GM18519 (cell line): ENCODE measurements around the gene SLC2A4.
"Not testable (repeated sequence)": the region's sequence is repeated elsewhere in the genome, so short reads cannot be mapped to it uniquely, and the experiment has no call there.

Experiments used
- ATAC-seq: cut with Tn5 transposase; IDR thresholded peaks from one replicate; pipeline ENCODE4 v1.9.1; 2021; ENCODE audit warnings: mild to moderate bottlenecking, moderate library complexity; ENCODE audit not compliant: unreplicated experiment, low FRiP score

SLC2A4 gene

DNA sequence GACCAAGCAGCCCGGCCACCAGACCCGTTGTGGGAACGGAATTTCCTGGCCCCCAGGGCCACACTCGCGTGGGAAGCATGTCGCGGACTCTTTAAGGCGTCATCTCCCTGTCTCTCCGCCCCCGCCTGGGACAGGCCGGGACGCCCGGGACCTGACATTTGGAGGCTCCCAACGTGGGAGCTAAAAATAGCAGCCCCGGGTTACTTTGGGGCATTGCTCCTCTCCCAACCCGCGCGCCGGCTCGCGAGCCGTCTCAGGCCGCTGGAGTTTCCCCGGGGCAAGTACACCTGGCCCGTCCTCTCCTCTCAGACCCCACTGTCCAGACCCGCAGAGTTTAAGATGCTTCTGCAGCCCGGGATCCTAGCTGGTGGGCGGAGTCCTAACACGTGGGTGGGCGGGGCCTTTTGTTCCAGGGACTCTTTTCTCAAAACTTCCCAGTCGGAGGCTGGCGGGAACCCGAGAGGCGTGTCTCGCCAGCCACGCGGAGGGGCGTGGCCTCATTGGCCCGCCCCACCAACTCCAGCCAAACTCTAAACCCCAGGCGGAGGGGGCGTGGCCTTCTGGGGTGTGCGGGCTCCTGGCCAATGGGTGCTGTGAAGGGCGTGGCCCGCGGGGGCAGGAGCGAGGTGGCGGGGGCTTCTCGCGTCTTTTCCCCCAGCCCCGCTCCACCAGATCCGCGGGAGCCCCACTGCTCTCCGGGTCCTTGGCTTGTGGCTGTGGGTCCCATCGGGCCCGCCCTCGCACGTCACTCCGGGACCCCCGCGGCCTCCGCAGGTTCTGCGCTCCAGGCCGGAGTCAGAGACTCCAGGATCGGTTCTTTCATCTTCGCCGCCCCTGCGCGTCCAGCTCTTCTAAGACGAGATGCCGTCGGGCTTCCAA lies at the start of gene SLC2A4:
Gene SLC2A4 (plus strand): TSS at position 645 of the 879 bp plus-strand sequence. CDS start 217 bp downstream, at position 862.
- ATAC-seq: no peak

DNA sequence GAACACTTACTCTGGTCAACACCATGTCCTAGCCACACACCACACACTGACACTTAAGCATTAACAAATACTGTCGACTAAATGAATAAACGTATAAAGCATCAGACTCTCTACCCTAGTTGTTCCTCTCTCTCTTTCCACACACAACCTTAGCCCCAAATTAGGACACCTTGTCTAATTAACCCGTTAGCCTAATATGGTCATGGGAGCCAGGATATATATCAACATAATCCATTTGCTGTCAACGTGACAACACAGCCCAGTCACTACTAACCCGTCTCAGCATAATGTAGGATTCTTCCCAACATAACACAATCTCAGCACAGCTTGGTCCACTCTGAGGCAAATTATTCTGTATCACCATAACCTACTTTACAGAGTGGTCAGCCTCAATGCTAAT lies 49.4 kb upstream of the SLC2A4 start:
- ATAC-seq: no peak

GRCh38 chr17:7233701-7234082 lies 47.8 kb upstream of the SLC2A4 start:
- ATAC-seq: peak; percentile 7

GRCh38 chr17:7234083-7234951 lies 47.2 kb upstream of the SLC2A4 start, which contains the start of gene DVL2:
TSS of gene DVL2 (minus strand) at chr17:7234517. CDS start at chr17:7234262, 255 bp downstream.
- peak; percentile 36 for ATAC-seq

DNA sequence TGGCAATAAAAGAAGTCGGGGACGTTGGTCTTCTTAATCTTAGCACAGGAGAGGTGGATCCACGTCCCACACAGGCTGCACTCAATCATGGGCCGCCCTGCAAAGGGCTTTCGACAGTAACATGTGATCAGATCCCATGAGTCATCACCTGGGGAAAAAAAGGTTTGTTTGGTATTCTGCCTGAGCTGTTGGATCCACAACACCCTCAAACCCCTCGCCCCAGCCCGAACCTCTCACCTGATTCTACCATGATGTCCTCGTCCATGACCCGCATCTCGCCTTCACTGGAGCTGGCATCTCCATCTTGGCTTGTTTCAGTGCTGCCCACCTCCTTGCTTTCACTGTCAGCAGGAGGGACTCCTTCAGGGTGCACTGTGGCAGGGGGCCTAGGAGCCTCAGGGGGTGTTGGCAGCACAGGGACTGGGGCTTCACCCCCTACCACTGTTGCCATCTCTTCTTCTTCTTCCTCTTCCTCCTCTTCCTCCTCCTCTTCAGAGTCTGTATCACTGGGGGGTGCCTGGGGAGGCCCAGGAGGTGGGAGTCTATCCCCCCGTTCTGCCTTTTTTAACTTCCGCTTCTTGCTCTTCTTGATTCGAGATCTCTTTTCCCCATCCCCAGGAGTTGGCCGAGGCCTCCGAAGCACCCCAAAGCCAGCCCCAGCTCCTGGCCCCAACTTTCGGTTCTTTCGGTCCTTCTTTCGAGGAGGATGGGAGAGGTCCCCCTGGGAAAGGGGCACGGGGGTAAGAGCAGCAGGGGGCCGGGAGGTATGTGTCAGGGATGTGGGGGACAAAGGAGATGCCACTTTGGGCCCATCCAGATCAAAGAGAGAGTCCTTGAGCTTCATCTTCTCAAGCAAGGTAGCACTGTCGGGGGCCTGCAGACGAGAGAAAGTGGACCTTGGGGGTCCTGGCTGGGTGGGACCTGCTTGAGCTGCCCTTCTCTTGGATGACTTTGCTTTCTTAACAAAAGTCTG lies 45.5 kb upstream of the SLC2A4 start:
- ATAC-seq: no peak

DNA sequence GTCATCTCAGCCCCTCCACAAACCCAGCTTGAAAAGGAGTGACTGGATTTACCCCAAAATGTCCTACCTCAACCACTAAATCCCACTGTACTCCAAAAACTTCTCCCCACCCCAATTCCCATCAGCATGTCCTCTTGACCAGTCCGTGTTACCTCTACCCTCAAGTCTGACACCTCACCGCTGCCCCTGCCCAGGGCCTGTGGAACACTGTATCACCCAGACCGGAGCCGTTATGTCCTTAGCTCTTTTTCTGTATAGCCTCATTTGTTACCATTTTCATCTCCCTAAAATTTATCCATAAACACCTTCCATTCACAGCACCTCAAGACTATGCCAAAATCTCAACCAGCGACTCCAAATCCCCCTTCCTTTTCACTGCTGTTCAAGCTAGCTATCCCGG lies 44.7 kb upstream of the SLC2A4 start:
- ATAC-seq: no peak

- no peak for ATAC-seq
Measured at GRCh38 chr17:7237266-7237760, 44.2 kb upstream of the SLC2A4 start.

DNA sequence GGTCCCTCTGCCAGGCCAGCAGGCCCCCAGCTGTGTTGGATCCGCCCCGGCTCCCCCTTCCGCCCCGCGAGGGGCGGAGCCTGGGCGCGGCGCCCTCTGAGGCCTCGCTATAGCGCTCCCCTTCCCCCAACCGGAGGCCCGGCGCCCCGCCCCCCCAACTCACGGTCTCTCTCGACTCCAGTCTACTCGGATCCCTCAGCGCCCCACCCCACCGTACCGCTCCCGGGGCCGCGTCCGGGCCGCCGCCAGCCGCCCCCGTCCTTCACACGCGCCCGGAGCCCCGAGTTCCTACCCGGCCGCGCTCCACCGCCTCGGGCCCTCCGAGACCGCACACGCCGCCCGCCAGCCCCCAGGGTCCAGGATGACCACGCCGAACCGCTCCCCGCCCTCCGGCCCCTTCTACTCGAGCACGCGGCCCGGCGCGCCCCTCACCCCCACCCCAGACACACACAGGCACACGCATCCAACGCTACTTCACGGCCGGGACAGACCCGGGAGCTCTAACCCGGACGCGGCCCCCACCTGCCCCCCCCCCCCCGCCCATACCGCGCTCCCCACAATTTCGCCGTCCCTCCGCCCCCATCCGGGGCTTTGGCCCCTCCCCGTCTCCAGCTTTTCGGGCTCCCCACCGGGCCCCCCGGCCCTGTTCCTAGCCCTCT lies 43.6 kb upstream of the SLC2A4 start:
- ATAC-seq: no peak

GRCh38 chr17:7238420-7239090 lies 43.0 kb upstream of the SLC2A4 start:
- no peak for ATAC-seq

- no peak for ATAC-seq
Measured at GRCh38 chr17:7239091-7240027, 42.2 kb upstream of the SLC2A4 start, which contains the start of gene PHF23. TSS of gene PHF23 (minus strand) at chr17:7239457. CDS start at chr17:7239279, 178 bp downstream.

DNA sequence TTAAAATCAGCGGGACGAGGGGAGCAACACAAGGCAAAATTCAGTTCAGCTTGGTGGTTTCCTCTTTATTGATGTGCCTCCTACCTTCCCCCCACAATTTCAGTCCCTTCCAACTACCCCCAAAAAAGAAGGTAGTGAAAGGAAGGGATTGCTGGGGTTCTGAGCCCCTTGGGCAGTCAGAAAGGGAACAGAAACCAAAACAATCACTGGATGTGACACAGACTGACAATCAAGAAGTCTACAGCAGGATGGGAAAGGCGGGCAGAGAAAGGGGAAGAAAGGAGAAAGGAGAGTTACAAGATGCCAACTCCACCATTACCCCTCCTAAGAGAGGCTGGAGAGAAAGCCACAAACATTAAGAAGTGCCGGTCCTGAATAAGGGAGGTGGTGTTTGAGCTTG lies 41.1 kb upstream of the SLC2A4 start:
- ATAC-seq: no peak

DNA sequence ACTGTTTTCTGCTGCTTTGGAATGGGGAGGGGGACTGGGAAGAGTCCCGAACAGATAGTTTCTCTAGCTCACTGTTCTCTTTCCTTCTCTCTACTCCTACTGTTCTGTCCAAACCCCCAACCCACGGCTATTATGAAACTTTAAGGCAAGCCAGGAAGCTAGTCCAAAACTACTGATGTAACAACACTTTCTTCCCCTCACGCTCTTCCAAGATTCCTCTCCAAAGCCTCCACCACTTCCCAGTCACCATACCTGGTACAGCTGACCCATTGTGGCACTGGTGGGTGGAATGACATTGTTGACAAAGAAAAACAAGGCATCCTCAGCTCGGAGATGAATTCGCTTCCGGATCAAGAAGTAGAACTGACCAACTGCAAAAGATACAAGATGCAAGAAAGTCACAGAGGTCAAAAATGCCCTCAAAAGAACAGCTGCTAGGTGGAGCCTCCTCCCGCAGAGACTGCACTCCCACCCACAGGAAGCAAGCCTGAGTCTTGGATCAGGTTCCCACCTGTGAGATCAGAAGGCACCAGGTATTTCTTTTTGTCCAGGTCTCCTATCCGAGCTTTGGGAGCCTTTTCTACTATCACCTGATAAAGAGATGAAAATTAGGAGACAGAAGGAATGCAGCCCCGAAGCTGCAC lies 40.3 kb upstream of the SLC2A4 start:
- no peak for ATAC-seq

DNA sequence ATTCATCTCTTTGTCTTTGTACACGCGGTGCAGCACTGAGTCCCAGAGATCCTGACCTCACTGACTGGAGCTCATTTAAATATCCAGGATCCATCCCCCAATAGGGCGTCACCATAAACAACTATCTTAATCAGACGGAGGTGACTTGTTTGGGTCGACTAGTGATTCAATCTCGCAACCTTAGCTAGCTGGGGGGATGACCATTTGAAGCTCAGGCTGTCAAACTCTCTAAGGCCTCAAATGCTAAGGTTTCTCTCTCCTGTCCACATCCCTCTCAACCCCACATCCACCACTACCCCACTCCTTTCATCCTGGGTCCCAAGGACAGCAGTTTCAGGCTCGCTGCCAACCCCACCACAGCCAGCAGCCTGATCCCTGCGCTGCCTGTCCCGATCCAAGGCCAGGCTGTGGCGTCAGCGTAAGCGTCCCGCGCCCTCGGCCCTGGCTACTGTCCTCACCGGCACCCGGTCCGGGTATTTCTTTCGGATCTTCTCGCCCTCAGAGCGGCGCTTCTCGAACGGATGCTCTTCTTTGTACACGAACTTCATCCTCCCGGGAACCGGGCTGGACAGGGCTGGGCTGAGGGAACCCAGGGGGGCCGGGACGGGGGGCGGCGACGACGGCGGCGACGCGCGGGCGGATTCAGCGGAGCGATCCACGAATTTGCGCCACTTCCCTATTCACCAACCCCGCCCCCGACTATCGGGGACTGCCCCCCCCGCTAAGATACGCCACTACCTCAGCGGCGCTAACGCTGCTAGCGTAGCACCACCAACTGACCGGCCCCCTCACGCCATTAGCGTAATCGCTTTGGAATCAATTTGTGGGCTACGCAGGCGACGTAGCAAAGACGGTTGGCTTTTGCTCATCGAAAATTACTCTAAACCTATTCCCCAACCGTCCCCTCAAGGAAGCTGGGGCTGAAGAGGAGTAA lies 39.5 kb upstream of the SLC2A4 start, which contains the start of gene GABARAP:
Gene GABARAP (minus strand): TSS at position 667 of the 934 bp plus-strand sequence. CDS start 119 bp downstream, at position 548.
- ATAC-seq: peak; percentile 22

- peak; percentile 27 for ATAC-seq
Measured at GRCh38 chr17:7242717-7243452, 38.6 kb upstream of the SLC2A4 start.

DNA sequence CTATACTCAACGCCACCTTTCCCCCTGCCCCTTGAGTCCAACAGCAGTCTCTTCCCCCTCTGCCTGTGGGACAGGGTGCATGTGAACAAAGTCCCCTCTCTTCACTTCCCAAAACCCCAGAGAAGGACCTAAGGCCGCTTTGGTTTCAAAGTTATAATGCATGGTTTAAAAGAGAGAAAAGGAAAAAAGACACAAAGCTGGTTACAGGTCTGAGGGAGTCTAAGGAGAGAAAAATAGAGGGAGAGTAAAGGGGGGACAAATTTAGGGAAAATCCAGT lies 38.1 kb upstream of the SLC2A4 start:
- no peak for ATAC-seq

DNA sequence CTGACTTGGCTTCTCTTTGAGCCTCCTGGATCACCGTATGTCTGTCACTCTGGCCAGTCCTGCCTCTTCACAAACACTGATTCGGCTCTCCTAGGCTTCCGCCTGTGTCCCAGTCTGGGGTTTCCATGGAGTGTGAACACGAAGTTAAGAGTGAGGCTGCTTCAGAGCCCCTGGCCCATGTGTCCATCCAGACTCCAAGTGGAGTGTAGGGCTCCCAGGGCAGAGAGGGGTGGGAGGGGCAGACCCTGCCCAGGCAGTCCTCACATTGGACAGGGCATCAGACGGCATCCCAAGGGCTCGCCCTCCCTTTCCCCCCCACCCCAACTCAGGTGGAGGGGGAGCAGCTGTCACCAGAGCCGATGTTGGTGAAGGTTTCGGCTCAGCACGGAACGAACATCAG lies 37.7 kb upstream of the SLC2A4 start:
- ATAC-seq: not testable (repeated sequence)
